Ovary (tissue), 3 donors: ENCODE measurements around the gene PXYLP1.

Source experiments
- EP300 ChIP-seq: sonication (generic); formaldehyde crosslinking; IDR thresholded peaks from one replicate; pipeline ENCODE4 v1.6.1; 2017; ENCODE audit warnings: antibody characterized with exemption
- POLR2A ChIP-seq: fragments of 450-650 bp; IDR thresholded peaks from one replicate; pipeline ENCODE4 v1.6.1; 2017; ENCODE audit warnings: antibody characterized with exemption, mild to moderate bottlenecking, moderate library complexity
- TF ChIP-seq, protein P1 (sequence below), 3 donors: fragments of 450-650 bp in 2 of 3; fragments of 200-600 bp in 1 of 3; IDR thresholded peaks; one replicate each; pipeline versions ENCODE4 v1.5.1 to v1.8.0; 2016 to 2022; ENCODE audit warnings: antibody characterized with exemption in 3 of 3, mild to moderate bottlenecking in 1 of 3
- donor health status: DM: no; HTN: no; CAD: no.

DNA sequence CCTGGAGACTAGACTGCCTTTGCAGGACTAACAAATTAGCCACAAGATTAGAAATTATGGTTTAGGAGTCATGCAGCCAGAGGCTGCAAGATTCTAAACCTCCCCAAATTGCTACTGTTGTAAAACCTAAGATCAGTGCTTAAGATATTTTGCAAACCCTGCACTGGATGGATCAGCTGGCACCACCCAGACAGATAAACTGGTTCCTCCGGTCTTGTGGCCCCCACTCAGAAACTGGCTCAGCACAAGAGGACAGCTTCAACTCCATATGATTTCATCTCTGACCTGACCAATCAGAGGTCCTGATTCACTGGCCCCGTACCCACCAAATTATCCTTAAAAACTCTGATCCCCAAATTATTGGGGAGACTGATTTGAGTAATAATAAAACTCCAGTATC lies 19.5 kb upstream of the PXYLP1 start:
- TF ChIP-seq POLR2A: no peak
- TF ChIP-seq, protein P1, sequence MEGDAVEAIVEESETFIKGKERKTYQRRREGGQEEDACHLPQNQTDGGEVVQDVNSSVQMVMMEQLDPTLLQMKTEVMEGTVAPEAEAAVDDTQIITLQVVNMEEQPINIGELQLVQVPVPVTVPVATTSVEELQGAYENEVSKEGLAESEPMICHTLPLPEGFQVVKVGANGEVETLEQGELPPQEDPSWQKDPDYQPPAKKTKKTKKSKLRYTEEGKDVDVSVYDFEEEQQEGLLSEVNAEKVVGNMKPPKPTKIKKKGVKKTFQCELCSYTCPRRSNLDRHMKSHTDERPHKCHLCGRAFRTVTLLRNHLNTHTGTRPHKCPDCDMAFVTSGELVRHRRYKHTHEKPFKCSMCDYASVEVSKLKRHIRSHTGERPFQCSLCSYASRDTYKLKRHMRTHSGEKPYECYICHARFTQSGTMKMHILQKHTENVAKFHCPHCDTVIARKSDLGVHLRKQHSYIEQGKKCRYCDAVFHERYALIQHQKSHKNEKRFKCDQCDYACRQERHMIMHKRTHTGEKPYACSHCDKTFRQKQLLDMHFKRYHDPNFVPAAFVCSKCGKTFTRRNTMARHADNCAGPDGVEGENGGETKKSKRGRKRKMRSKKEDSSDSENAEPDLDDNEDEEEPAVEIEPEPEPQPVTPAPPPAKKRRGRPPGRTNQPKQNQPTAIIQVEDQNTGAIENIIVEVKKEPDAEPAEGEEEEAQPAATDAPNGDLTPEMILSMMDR (IDR thresholded peaks at IDR 0.05): no peak
- TF ChIP-seq EP300: no peak
